MM.1S (cell line): ENCODE results near the gene ATG10.

Source experiments
- DNase-seq: peaks from one replicate; pipeline ENCODE4 v3.0.0-alpha.2; 2015
- H2AFZ ChIP-seq: fragments of 300-600 bp; sonication (generic); 2 replicates; pipeline ENCODE4 v1.6.0; 2016; ENCODE audit warnings: antibody characterized with exemption, low read length
- H3F3A ChIP-seq: fragments of 300-600 bp; sonication (generic); 2 replicates; pipeline ENCODE4 v1.6.1; 2016; ENCODE audit warnings: mild to moderate bottlenecking, antibody characterized with exemption, low read length, moderate library complexity, mixed read lengths; ENCODE audit not compliant: insufficient read depth
- H3K27ac ChIP-seq: fragments of 300-600 bp; sonication (generic); 2 replicates; pipeline ENCODE4 v1.5.1; 2016; ENCODE audit warnings: mild to moderate bottlenecking, low read length
- H3K27me3 ChIP-seq: fragments of 300-600 bp; sonication (generic); replicated peaks from 2 replicates; pipeline ENCODE4 v1.6.0; 2016; ENCODE audit warnings: low read length; ENCODE audit not compliant: insufficient read depth
- H3K36me3 ChIP-seq: fragments of 300-600 bp; sonication (generic); replicated peaks from 2 replicates; pipeline ENCODE4 v1.6.1; 2016; ENCODE audit warnings: mild to moderate bottlenecking, low read length, mixed read lengths; ENCODE audit not compliant: insufficient read depth
- H3K4me1 ChIP-seq: fragments of 300-600 bp; sonication (generic); 2 replicates; pipeline ENCODE4 v1.6.1; 2016; ENCODE audit warnings: low read length, mixed read lengths
- H3K4me2 ChIP-seq: fragments of 300-600 bp; sonication (generic); 2 replicates; pipeline ENCODE4 v1.6.0; 2016; ENCODE audit warnings: low read depth, low read length
- H3K4me3 ChIP-seq: fragments of 300-600 bp; sonication (generic); 2 replicates; pipeline ENCODE4 v1.5.1; 2016; ENCODE audit warnings: low read length, mixed read lengths
- H3K79me2 ChIP-seq: fragments of 300-600 bp; sonication (generic); 2 replicates; pipeline ENCODE4 v1.6.1; 2016; ENCODE audit warnings: mixed run types, low read length, mixed read lengths
- H3K9ac ChIP-seq: fragments of 300-600 bp; sonication (generic); 2 replicates; pipeline ENCODE4 v1.6.1; 2016; ENCODE audit warnings: low read length, mixed read lengths
- H3K9me2 ChIP-seq: fragments of 300-600 bp; sonication (generic); replicated peaks from 2 replicates; pipeline ENCODE4 v1.6.1; 2016; ENCODE audit warnings: mild to moderate bottlenecking, low read length, mixed read lengths; ENCODE audit not compliant: insufficient read depth
- H3K9me3 ChIP-seq: fragments of 300-600 bp; sonication (generic); replicated peaks from 2 replicates; pipeline ENCODE4 v1.6.1; 2016; ENCODE audit warnings: mild to moderate bottlenecking, low read length, mixed read lengths; ENCODE audit not compliant: insufficient read depth
- H4K20me1 ChIP-seq: fragments of 300-600 bp; sonication (generic); 2 replicates; pipeline ENCODE4 v1.6.1; 2016; ENCODE audit warnings: mild to moderate bottlenecking, low read length, moderate library complexity, mixed read lengths; ENCODE audit not compliant: insufficient read depth
- EZH2 ChIP-seq: fragments of 300-600 bp; sonication (generic); optimal IDR thresholded peaks from 2 replicates; pipeline ENCODE3; 2017; ENCODE audit warnings: low read depth, mild to moderate bottlenecking, antibody characterized with exemption, low read length, mixed read lengths
- EZH2phosphoT487 ChIP-seq: fragments of 300-600 bp; sonication (generic); IDR thresholded peaks from 2 replicates; pipeline ENCODE4 v1.6.1; 2018; ENCODE audit warnings: antibody characterized with exemption, low read length
- TF ChIP-seq, protein P1 (sequence below): fragments of 300-600 bp; sonication (generic); IDR thresholded peaks from 2 replicates; pipeline ENCODE4 v1.5.1; 2016; ENCODE audit warnings: antibody characterized with exemption, low read length, mixed read lengths

The ATG10 gene

DNA sequence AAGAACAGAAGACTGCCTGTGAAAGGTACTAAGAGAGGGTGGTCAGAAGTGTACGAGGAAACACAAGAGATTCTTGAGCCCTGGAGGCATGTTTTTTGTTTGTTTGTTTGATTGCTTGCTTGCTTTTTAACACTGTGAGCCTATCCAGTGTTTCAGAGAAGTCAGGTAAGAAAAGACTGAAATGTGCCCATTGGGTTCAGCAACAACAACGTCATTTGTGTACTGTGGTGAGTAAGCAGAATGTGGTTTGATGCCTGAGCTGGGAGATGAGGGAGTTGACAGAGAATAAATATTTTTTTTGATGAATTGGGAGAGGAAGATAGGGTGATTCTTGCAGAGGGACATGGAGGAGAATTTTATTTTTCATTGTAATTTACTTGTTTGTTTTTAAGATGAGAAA lies 233.2 kb downstream of the ATG10 start:
- no peaks in the 10 kb centered on the region for H3K36me3 ChIP-seq
- no peaks in the 10 kb centered on the region for H3K9me3 ChIP-seq
- no peak overlapping the region for H3K9ac ChIP-seq
- H3F3A ChIP-seq, result no peaks in the 10 kb centered on the region
- TF ChIP-seq EZH2, result no peak
- TF ChIP-seq, protein P1, sequence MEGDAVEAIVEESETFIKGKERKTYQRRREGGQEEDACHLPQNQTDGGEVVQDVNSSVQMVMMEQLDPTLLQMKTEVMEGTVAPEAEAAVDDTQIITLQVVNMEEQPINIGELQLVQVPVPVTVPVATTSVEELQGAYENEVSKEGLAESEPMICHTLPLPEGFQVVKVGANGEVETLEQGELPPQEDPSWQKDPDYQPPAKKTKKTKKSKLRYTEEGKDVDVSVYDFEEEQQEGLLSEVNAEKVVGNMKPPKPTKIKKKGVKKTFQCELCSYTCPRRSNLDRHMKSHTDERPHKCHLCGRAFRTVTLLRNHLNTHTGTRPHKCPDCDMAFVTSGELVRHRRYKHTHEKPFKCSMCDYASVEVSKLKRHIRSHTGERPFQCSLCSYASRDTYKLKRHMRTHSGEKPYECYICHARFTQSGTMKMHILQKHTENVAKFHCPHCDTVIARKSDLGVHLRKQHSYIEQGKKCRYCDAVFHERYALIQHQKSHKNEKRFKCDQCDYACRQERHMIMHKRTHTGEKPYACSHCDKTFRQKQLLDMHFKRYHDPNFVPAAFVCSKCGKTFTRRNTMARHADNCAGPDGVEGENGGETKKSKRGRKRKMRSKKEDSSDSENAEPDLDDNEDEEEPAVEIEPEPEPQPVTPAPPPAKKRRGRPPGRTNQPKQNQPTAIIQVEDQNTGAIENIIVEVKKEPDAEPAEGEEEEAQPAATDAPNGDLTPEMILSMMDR, result no peak
- no peak for TF ChIP-seq EZH2phosphoT487
- no peak overlapping the region for H3K4me2 ChIP-seq
- no peak overlapping the region for H2AFZ ChIP-seq
- H3K27me3 ChIP-seq, result no peaks in the 10 kb centered on the region
- no peak overlapping the region for H3K27ac ChIP-seq
- no peaks in the 10 kb centered on the region for H3K9me2 ChIP-seq
- H3K79me2 ChIP-seq, result no peaks in the 10 kb centered on the region
- H3K4me3 ChIP-seq, result no peak overlapping the region
- no peaks in the 10 kb centered on the region for H3K4me1 ChIP-seq
- no peak for DNase-seq
- no peaks in the 10 kb centered on the region for H4K20me1 ChIP-seq

DNA sequence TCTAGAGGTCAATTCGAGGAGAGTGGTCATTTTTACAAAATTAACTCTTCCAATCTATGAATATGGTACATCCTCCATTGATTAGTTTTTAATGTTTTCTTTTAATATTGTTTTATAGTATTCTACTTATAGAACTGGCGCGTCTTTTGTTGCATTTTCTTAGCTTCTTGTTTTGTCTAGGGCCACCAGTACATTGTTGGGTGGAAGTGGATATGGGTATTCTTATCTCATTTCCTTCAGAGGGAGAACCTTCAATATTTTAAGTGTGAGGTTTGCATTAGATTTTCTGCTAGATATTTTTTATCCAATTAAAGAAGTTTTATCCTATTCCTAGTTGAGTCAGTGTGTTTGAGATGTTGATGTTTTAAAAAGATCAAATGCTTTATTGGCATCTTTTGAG lies 236.5 kb downstream of the ATG10 start:
- no peaks in the 10 kb centered on the region for H3K9me3 ChIP-seq
- no peak overlapping the region for H3K4me3 ChIP-seq
- H2AFZ ChIP-seq, result no peak overlapping the region
- TF ChIP-seq EZH2 (no peak), EZH2phosphoT487 (no peak)
- TF ChIP-seq, protein P1, result no peak
- no peaks in the 10 kb centered on the region for H3F3A ChIP-seq
- H3K27ac ChIP-seq, result no peak overlapping the region
- H3K4me2 ChIP-seq, result no peak overlapping the region
- H4K20me1 ChIP-seq, result no peaks in the 10 kb centered on the region
- no peaks in the 10 kb centered on the region for H3K79me2 ChIP-seq
- no peaks in the 10 kb centered on the region for H3K27me3 ChIP-seq
- DNase-seq, result no peak
- no peaks in the 10 kb centered on the region for H3K36me3 ChIP-seq
- no peaks in the 10 kb centered on the region for H3K9me2 ChIP-seq
- no peak overlapping the region for H3K9ac ChIP-seq
- no peaks in the 10 kb centered on the region for H3K4me1 ChIP-seq

DNA sequence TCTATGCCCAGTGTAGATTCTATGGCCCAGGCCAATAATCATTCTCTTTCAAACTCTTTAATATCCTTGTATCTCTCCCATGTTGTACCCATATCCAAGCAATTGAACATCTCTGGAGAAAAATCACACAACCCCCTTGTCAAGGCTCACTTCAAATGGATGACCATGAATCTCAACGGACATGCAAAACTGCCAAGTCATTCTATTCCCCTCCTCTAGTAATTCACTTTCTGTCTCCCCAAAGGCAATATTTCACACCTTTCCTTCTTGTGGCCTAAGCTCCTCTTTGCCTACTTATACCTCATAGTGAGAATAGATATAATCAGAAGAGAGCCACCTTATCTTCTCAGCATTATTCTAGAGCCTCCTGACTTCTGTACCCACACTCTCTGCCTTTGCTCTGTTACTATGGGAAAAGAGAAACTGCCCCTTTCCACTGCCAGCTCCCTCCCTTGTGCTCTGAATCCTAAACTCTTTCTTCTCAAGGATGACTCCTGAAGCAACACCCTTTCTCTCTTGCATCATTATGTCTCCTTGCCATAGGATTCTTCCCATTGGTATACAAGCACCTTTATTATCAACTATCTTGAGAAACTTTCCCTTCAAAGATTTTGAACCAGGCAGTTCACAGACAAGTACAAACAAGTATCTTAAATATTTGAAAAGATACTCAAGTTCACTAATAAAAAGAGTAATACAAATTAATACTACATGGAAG lies 240.2 kb downstream of the ATG10 start:
- Histone ChIP-seq H3K4me1 (no peaks in the 10 kb centered on the region), H3K27me3 (no peaks in the 10 kb centered on the region), H3K27ac (no peak overlapping the region), H3K36me3 (no peaks in the 10 kb centered on the region), H3F3A (no peaks in the 10 kb centered on the region), H2AFZ (no peak overlapping the region), H3K9ac (no peak overlapping the region), H3K4me2 (no peak overlapping the region), H3K9me2 (no peaks in the 10 kb centered on the region), H3K9me3 (no peaks in the 10 kb centered on the region), H3K4me3 (no peak overlapping the region), H4K20me1 (no peaks in the 10 kb centered on the region), H3K79me2 (no peaks in the 10 kb centered on the region)
- no peak for DNase-seq
- TF ChIP-seq, protein P1, result no peak
- TF ChIP-seq EZH2 (no peak), EZH2phosphoT487 (no peak)
